ENCODE measurements around the gene PTPRG.

Gene PTPRG

DNA sequence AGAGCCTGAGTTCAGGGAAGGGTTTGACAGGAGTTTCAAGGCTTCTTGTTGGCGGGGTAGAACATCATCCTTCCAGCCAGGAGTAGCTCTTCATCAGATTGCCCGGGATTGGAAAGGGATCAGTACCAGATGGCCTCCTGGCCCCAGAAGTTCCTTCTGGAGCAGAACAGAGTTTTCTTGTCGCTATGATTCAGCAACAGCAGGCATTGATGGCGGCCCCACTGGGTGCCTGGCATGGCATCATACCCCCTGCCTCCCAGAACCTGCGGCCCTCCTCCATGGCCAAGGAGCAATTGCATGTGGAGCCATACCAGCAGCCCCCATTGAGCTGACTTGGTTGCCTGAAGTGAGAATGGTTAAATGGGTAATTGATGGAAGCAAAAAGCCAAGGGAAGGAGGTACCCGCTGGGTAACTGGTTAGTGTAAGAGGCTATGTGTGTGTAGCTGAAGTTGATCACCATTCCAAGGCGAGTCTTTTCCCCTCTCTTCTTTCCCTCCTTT is 305.6 kb downstream of the PTPRG start:
- no peak for TF ChIP-seq ZNF274 (IDR thresholded peaks at IDR 0.05; ENCODE audit: low read depth, low read length)
- H3K4me3 ChIP-seq (ENCODE audit: low read length), result no peak overlapping the region

- TF ChIP-seq ZNF274 (IDR thresholded peaks at IDR 0.05; ENCODE audit: low read depth, low read length), result no peak
- H3K4me3 ChIP-seq (ENCODE audit: low read length), result no peak overlapping the region
Observed at GRCh38 chr3:61868499-61868898, 307.1 kb downstream of the PTPRG start.

DNA sequence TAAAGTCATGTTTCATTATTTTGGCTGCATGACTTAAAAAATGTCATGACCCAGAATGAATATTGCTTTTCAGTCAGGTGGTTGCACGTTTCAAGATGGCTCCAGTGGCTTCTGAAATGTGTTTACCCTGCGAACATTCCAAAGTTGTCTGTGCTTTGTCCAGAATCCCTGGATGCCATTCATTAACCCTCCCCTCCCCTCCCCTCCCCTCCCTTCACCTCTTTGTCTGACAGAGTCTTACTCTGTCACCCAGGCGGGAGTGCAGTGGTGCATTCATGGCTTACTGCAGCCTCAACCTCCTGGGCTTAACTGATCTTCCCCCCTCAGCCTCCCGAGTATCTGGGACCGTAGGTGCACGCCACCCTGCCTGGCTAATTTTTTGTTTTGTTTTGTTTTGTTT is 308.0 kb downstream of the PTPRG start:
- no peak for TF ChIP-seq ZNF274 (IDR thresholded peaks at IDR 0.05; ENCODE audit: low read depth, low read length)
- H3K4me3 ChIP-seq (ENCODE audit: low read length), result no peak overlapping the region

DNA sequence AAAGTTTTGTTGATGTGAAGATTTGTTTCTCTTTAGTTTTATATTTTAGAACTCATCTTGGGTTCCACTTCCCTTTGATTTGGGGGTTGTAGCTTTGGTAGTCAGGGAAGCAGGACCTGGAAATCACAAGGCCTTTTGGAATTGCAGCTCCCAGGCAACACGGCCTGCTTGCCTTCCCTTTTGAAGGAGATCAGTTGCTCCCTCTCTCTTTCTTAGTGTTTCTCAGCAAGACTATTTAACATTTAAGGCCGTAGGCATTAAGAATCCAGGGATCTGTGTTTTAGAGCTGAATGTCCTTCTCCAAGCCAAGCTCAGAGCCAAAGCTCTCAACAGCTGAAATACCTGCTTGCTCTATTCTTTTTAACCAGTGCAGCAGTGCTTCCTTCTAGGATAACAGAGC is 310.3 kb downstream of the PTPRG start:
- no peak overlapping the region for H3K4me3 ChIP-seq (ENCODE audit: low read length)
- TF ChIP-seq ZNF274 (IDR thresholded peaks at IDR 0.05; ENCODE audit: low read depth, low read length), result no peak

- TF ChIP-seq ZNF274 (IDR thresholded peaks at IDR 0.05; ENCODE audit: low read depth, low read length), result no peak
- no peak overlapping the region for H3K4me3 ChIP-seq (ENCODE audit: low read length)
Observed at GRCh38 chr3:61872077-61872706, 310.8 kb downstream of the PTPRG start.

DNA sequence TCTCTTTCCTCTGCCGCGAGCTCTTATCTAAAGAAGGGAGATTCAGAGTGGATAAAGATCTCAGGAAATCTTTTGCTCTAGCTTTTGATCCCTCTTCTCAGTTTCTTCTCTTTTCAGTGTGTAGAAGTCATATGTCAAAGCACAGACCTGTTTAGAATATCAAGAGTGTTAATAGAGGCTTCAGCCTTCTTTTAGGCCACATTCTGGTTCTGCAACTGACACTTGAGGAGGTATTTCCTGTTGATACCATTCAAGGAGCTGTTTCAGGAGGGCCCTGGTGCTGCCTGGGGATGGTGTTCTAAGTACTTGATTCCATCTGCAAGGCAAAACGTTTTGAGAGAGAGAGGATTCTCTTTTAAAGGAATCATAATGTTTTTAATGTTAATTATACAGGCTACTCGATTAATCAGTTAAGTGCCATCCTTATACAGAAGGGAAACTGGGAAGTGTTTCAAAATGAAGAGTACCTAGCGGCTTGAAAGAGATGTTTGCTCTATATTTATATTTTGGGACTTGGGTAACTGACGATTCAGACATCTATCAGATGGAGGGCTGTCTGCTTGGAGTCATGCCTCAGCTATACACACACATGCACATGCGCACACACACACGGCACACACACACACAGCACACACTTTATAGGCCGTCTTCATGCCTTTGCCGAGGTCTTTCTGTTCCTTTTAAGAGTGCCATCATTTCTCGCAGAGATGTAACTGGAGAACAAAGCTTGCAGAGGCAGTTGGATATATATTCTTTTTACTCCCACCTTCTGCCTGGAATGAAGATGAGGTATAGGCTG is 313.9 kb downstream of the PTPRG start:
- TF ChIP-seq ZNF274 (IDR thresholded peaks at IDR 0.05; ENCODE audit: low read depth, low read length), result no peak
- no peak overlapping the region for H3K4me3 ChIP-seq (ENCODE audit: low read length)

DNA sequence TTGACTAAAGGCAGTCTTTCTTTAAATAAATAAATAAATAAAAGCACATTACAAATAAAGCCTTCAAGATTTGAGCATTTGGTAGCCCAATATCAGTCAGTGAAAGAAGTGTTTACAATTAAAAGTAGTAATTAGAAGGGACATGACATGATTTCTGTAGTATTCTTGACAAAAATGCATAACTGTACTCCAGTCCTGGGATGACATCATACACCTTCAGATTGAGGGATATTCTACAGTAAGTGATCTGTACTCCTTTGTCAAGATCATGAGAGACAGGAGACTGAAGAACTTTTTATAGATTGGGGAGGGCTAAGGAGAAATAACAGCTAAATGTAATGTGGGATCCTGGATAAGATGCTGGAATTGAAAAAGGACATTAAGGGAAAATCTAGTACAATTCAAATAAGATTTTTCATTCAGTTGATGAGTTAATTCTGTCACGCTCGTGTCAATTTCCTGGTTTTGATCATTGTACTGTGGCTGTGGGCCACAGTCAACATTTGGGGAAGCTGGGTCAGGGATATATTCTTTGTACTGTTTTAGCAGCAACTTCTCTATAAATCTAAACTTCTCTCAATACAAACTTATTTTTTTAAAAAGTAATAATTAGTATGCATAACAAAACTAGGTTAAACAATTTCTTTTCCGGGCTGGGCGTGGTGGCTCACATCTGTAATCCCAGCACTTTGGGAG is 314.8 kb downstream of the PTPRG start:
- H3K4me3 ChIP-seq (ENCODE audit: low read length), result no peak overlapping the region
- TF ChIP-seq ZNF274 (IDR thresholded peaks at IDR 0.05; ENCODE audit: low read depth, low read length), result no peak

DNA sequence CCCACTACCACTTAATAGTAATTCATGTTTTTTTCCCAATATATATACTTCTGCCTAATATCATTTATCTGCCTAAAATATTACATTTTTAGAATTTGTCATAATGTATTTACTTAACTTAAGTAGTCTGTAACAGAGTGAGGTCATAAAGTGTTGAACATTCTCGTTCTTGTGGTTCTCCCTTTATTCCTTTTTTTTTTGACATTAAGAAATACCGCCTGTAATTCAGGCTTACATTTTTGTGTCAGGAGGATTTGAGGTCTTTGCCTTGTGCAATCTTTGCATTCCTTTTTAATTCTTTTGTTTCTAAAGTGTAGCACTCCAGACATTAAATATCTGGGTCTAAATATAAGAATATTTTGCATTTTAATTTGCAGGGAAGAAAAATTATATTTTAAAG is 315.4 kb downstream of the PTPRG start:
- H3K4me3 ChIP-seq (ENCODE audit: low read length), result no peak overlapping the region
- TF ChIP-seq ZNF274 (IDR thresholded peaks at IDR 0.05; ENCODE audit: low read depth, low read length), result no peak

DNA sequence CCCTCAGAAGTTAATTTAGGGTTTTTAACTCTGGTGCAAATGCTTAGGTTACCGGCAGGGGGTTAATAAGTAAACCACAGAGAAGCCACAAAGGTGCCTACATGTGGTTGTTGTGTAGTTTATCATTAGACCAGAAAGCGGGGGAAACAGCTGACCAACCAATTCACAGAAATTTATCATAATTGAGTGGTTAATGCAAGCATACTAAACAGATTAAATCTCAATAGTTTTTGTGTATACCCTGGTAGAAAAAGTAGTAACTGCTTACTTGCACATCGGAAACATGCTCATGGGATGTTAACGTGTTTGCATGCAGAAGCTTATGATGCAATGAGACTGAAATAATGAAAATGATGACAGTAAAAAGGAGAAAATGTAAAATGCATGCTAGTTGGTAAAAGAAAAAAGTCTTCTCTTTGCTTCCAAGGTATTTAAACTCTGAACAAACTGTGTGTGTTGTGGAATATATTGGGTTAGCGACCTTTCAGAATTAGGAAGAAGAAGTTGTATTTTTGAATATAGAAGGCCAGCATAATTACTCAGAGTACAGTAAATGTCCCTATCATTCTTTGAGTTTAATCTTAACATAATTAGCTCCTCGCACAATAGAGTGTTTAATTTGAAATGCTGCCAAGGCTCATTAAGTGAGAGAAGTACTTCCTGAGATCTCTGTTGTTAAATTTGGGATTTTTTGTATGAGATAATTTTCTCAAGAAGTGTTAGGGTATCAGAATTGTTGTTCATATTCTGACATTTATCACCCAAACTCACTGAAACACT is 316.2 kb downstream of the PTPRG start:
- H3K4me3 ChIP-seq (ENCODE audit: low read length), result no peak overlapping the region
- TF ChIP-seq ZNF274 (IDR thresholded peaks at IDR 0.05; ENCODE audit: low read depth, low read length), result no peak

GRCh38 chr3:61882253-61882652 is 320.9 kb downstream of the PTPRG start:
- TF ChIP-seq ZNF274 (IDR thresholded peaks at IDR 0.05; ENCODE audit: low read depth, low read length), result no peak
- H3K4me3 ChIP-seq (ENCODE audit: low read length), result no peak overlapping the region

GRCh38 chr3:61884794-61885193 is 323.4 kb downstream of the PTPRG start:
- TF ChIP-seq ZNF274 (IDR thresholded peaks at IDR 0.05; ENCODE audit: low read depth, low read length), result no peak
- H3K4me3 ChIP-seq (ENCODE audit: low read length), result no peak overlapping the region

- no peak for TF ChIP-seq ZNF274 (IDR thresholded peaks at IDR 0.05; ENCODE audit: low read depth, low read length)
- no peak overlapping the region for H3K4me3 ChIP-seq (ENCODE audit: low read length)
Observed at GRCh38 chr3:61885414-61885813, 324.0 kb downstream of the PTPRG start.

- no peak overlapping the region for H3K4me3 ChIP-seq (ENCODE audit: low read length)
- no peak for TF ChIP-seq ZNF274 (IDR thresholded peaks at IDR 0.05; ENCODE audit: low read depth, low read length)
Observed at GRCh38 chr3:61887206-61887605, 325.8 kb downstream of the PTPRG start.

GRCh38 chr3:61889259-61889658 is 327.9 kb downstream of the PTPRG start:
- no peak for TF ChIP-seq ZNF274 (IDR thresholded peaks at IDR 0.05; ENCODE audit: low read depth, low read length)

More at GRCh38 chr3:61889259-61889658, 327.9 kb downstream of the PTPRG start:
- H3K4me3 ChIP-seq (ENCODE audit: low read length), result no peak overlapping the region
